Measurements from ENCODE around the gene TRIP13. TPM values are rescaled to one million over a fixed set of nuclear protein-coding genes. Genes with fewer than 3 reads are reported as not detected.

TRIP13 gene
- polyA plus RNA-seq, 4 donors = 1.6 to 12.1 (median 7.1) TPM

GRCh38 chr5:956941-957747 lies 64.5 kb downstream of the TRIP13 start:
- Histone ChIP-seq H3K27me3 (ENCODE audit: control insufficient read depth in 3 of 3, insufficient read depth in 3 of 3, low read length in 3 of 3) (peaks cover 0 to 3% (median 3%) of the 10 kb centered on the region in 3 donors), H3K9me3 (ENCODE audit: control insufficient read depth in 2 of 2, insufficient read depth in 1 of 2, low read depth in 1 of 2, low read length in 1 of 2) (no peaks in the 10 kb centered on the region), H3K4me3 (ENCODE audit: low read depth in 1 of 3, low read length in 3 of 3) (no peak overlapping the region), H3K27ac (ENCODE audit: low read depth in 1 of 3, low read length in 2 of 3) (peak overlapping the region in 2 of 3 donors; percentile 74 to 80), H3K36me3 (ENCODE audit: control insufficient read depth in 3 of 3, insufficient read depth in 2 of 3, low read depth in 1 of 3, low read length in 3 of 3) (no peaks in the 10 kb centered on the region), H3K4me1 (ENCODE audit: control insufficient read depth in 3 of 3, insufficient read depth in 2 of 3, low read depth in 1 of 3, low read length in 2 of 3) (peaks cover 0 to 26% (median 5%) of the 10 kb centered on the region in 3 donors)
- no peak for FAIRE-seq
- 35 to 53% (median 50%) methylated on average over 26 of the region's 26 CpGs for WGBS, 3 donors
- DNase-seq = peak in 1 of 2 donors; percentile 34

GRCh38 chr5:957748-958485 lies 65.2 kb downstream of the TRIP13 start:
- Histone ChIP-seq H3K4me1 (ENCODE audit: control insufficient read depth in 3 of 3, insufficient read depth in 2 of 3, low read depth in 1 of 3, low read length in 2 of 3) (peaks cover 0 to 26% (median 5%) of the 10 kb centered on the region in 3 donors), H3K9me3 (ENCODE audit: control insufficient read depth in 2 of 2, insufficient read depth in 1 of 2, low read depth in 1 of 2, low read length in 1 of 2) (no peaks in the 10 kb centered on the region), H3K36me3 (ENCODE audit: control insufficient read depth in 3 of 3, insufficient read depth in 2 of 3, low read depth in 1 of 3, low read length in 3 of 3) (no peaks in the 10 kb centered on the region), H3K4me3 (ENCODE audit: low read depth in 1 of 3, low read length in 3 of 3) (no peak overlapping the region), H3K27me3 (ENCODE audit: control insufficient read depth in 3 of 3, insufficient read depth in 3 of 3, low read length in 3 of 3) (peaks cover 0 to 3% (median 3%) of the 10 kb centered on the region in 3 donors), H3K27ac (ENCODE audit: low read depth in 1 of 3, low read length in 2 of 3) (peak overlapping the region in 2 of 3 donors; percentile 74 to 80)
- 53 to 72% (median 54%) methylated on average over 23 of the region's 23 CpGs for WGBS, 3 donors
- no peak for DNase-seq
- FAIRE-seq = no peak

GRCh38 chr5:958701-959571 lies 66.3 kb downstream of the TRIP13 start:
- Histone ChIP-seq H3K4me3 (ENCODE audit: low read depth in 1 of 3, low read length in 3 of 3) (no peak overlapping the region), H3K27me3 (ENCODE audit: control insufficient read depth in 3 of 3, insufficient read depth in 3 of 3, low read length in 3 of 3) (peaks cover 0 to 3% (median 3%) of the 10 kb centered on the region in 3 donors)

GRCh38 chr5:959581-960531 lies 67.2 kb downstream of the TRIP13 start:
- DNase-seq = no peak
- H3K36me3 ChIP-seq (ENCODE audit: control insufficient read depth in 3 of 3, insufficient read depth in 2 of 3, low read depth in 1 of 3, low read length in 3 of 3) = no peaks in the 10 kb centered on the region
- H3K4me1 ChIP-seq (ENCODE audit: control insufficient read depth in 3 of 3, insufficient read depth in 2 of 3, low read depth in 1 of 3, low read length in 2 of 3) = peaks cover 0 to 31% (median 5%) of the 10 kb centered on the region in 3 donors
- H3K27me3 ChIP-seq (ENCODE audit: control insufficient read depth in 3 of 3, insufficient read depth in 3 of 3, low read length in 3 of 3) = peaks cover 0 to 3% (median 3%) of the 10 kb centered on the region in 3 donors
- no peak overlapping the region for H3K4me3 ChIP-seq (ENCODE audit: low read depth in 1 of 3, low read length in 3 of 3)
- no peak overlapping the region for H3K27ac ChIP-seq (ENCODE audit: low read depth in 1 of 3, low read length in 2 of 3)
- 67 to 85% (median 78%) methylated on average over 37 to 47 of the region's 47 CpGs for WGBS, 3 donors
- no peak for FAIRE-seq
- no peaks in the 10 kb centered on the region for H3K9me3 ChIP-seq (ENCODE audit: control insufficient read depth in 2 of 2, insufficient read depth in 1 of 2, low read depth in 1 of 2, low read length in 1 of 2)

More at GRCh38 chr5:958701-959571, 66.3 kb downstream of the TRIP13 start:
- H3K36me3 ChIP-seq (ENCODE audit: control insufficient read depth in 3 of 3, insufficient read depth in 2 of 3, low read depth in 1 of 3, low read length in 3 of 3) = no peaks in the 10 kb centered on the region
- peaks cover 0 to 31% (median 5%) of the 10 kb centered on the region in 3 donors for H3K4me1 ChIP-seq (ENCODE audit: control insufficient read depth in 3 of 3, insufficient read depth in 2 of 3, low read depth in 1 of 3, low read length in 2 of 3)
- FAIRE-seq (no peak), DNase-seq (peak in 1 of 2 donors; percentile 9)
- 47 to 69% (median 57%) methylated on average over 47 to 48 of the region's 48 CpGs for WGBS, 3 donors
- H3K9me3 ChIP-seq (ENCODE audit: control insufficient read depth in 2 of 2, insufficient read depth in 1 of 2, low read depth in 1 of 2, low read length in 1 of 2) = no peaks in the 10 kb centered on the region
- H3K27ac ChIP-seq (ENCODE audit: low read depth in 1 of 3, low read length in 2 of 3) = no peak overlapping the region

GRCh38 chr5:960551-960950 lies 67.9 kb downstream of the TRIP13 start:
- Histone ChIP-seq H3K27ac (ENCODE audit: low read depth in 1 of 3, low read length in 2 of 3) (no peak overlapping the region), H3K4me3 (ENCODE audit: low read depth in 1 of 3, low read length in 3 of 3) (no peak overlapping the region), H3K4me1 (ENCODE audit: control insufficient read depth in 3 of 3, insufficient read depth in 2 of 3, low read depth in 1 of 3, low read length in 2 of 3) (peaks cover 0 to 31% (median 5%) of the 10 kb centered on the region in 3 donors), H3K9me3 (ENCODE audit: control insufficient read depth in 2 of 2, insufficient read depth in 1 of 2, low read depth in 1 of 2, low read length in 1 of 2) (no peaks in the 10 kb centered on the region), H3K36me3 (ENCODE audit: control insufficient read depth in 3 of 3, insufficient read depth in 2 of 3, low read depth in 1 of 3, low read length in 3 of 3) (no peaks in the 10 kb centered on the region), H3K27me3 (ENCODE audit: control insufficient read depth in 3 of 3, insufficient read depth in 3 of 3, low read length in 3 of 3) (peaks cover 0 to 5% (median 3%) of the 10 kb centered on the region in 3 donors)
- DNase-seq (no peak), FAIRE-seq (no peak)
- 64 to 74% (median 65%) methylated on average over 7 of the region's 7 CpGs for WGBS, 3 donors

- H3K27ac ChIP-seq (ENCODE audit: low read depth in 1 of 3, low read length in 2 of 3) = no peak overlapping the region
- H3K9me3 ChIP-seq (ENCODE audit: control insufficient read depth in 2 of 2, insufficient read depth in 1 of 2, low read depth in 1 of 2, low read length in 1 of 2) = no peaks in the 10 kb centered on the region
- 61 to 74% (median 72%) methylated on average over 25 to 27 of the region's 27 CpGs for WGBS, 3 donors
- H3K4me3 ChIP-seq (ENCODE audit: low read depth in 1 of 3, low read length in 3 of 3) = no peak overlapping the region
- DNase-seq = no peak
- peaks cover 0 to 31% (median 5%) of the 10 kb centered on the region in 3 donors for H3K4me1 ChIP-seq (ENCODE audit: control insufficient read depth in 3 of 3, insufficient read depth in 2 of 3, low read depth in 1 of 3, low read length in 2 of 3)
- FAIRE-seq = no peak
- H3K36me3 ChIP-seq (ENCODE audit: control insufficient read depth in 3 of 3, insufficient read depth in 2 of 3, low read depth in 1 of 3, low read length in 3 of 3) = no peaks in the 10 kb centered on the region
- H3K27me3 ChIP-seq (ENCODE audit: control insufficient read depth in 3 of 3, insufficient read depth in 3 of 3, low read length in 3 of 3) = peaks cover 0 to 3% (median 3%) of the 10 kb centered on the region in 3 donors
Observed at GRCh38 chr5:961002-961710, 68.5 kb downstream of the TRIP13 start.

- Histone ChIP-seq H3K4me3 (ENCODE audit: low read depth in 1 of 3, low read length in 3 of 3) (no peak overlapping the region), H3K27me3 (ENCODE audit: control insufficient read depth in 3 of 3, insufficient read depth in 3 of 3, low read length in 3 of 3) (peaks cover 0 to 3% (median 3%) of the 10 kb centered on the region in 3 donors), H3K36me3 (ENCODE audit: control insufficient read depth in 3 of 3, insufficient read depth in 2 of 3, low read depth in 1 of 3, low read length in 3 of 3) (no peaks in the 10 kb centered on the region), H3K9me3 (ENCODE audit: control insufficient read depth in 2 of 2, insufficient read depth in 1 of 2, low read depth in 1 of 2, low read length in 1 of 2) (peaks cover 0 to under 1% of the 10 kb centered on the region in 2 donors), H3K27ac (ENCODE audit: low read depth in 1 of 3, low read length in 2 of 3) (no peak overlapping the region), H3K4me1 (ENCODE audit: control insufficient read depth in 3 of 3, insufficient read depth in 2 of 3, low read depth in 1 of 3, low read length in 2 of 3) (peaks cover 0 to 24% (median 3%) of the 10 kb centered on the region in 3 donors)
- FAIRE-seq = no peak
- DNase-seq = no peak
- 87 to 90% (median 88%) methylated on average over 24 of the region's 24 CpGs for WGBS, 3 donors
Observed at GRCh38 chr5:961711-962240, 69.1 kb downstream of the TRIP13 start.

All from small intestine (tissue), 7 donors.